ENCODE measurements around the gene BCL2L13. TPM values are rescaled to one million over a fixed set of nuclear protein-coding genes. Genes with fewer than 3 reads are reported as not detected.

BCL2L13 gene
- total RNA-seq, 1 experiment from 2014 or later, result 26.0 TPM

DNA sequence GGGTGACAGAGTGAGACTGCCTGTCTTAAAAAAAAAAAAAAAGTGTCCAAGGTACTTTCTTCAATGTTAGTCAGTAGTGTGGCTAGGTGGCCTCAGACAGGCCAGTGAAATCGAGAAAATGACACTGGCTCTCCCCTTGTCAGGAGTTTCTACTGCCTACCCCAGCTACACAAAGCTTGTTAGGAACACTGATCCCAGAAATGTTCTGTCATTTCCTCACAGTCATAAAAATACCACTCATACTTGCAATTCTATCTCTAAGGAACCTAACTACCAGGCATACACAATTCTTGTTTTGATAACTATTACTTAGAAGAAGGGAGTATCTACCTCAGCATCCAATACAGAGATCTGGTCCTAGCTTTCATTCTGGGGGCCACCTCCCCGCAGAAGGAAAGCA, 41.3 kb upstream of the BCL2L13 start:
- Histone ChIP-seq H3K27ac (ENCODE audit: insufficient read length, low read depth, low read length) (no peak overlapping the region), H3K23me2 (ENCODE audit: insufficient read length, low read depth, low read length, poor library complexity, severe bottlenecking) (no peaks in the 10 kb centered on the region), H3K9me3 (ENCODE audit: control insufficient read depth, low read depth, low read length) (no peaks in the 10 kb centered on the region), H3T11ph (ENCODE audit: low read length) (no peak overlapping the region), H4K20me1 (ENCODE audit: control insufficient read depth, insufficient read depth, insufficient read length) (no peaks in the 10 kb centered on the region), H2AFZ (ENCODE audit: low read length) (no peak overlapping the region), H4K91ac (ENCODE audit: insufficient read length, low read depth, low read length) (no peak overlapping the region), H2BK20ac (ENCODE audit: low read depth, low read length, poor library complexity, severe bottlenecking) (no peak overlapping the region), H2AK5ac (ENCODE audit: insufficient read length, low read length) (no peak overlapping the region), H3K27me3 (ENCODE audit: insufficient read depth, low read length) (no peaks in the 10 kb centered on the region), H3K14ac (ENCODE audit: insufficient read depth, low read length) (no peak overlapping the region), H3K18ac (ENCODE audit: insufficient read length, low read depth, low read length) (no peak overlapping the region), H3K79me1 (ENCODE audit: insufficient read depth, low read depth, low read length, poor library complexity, severe bottlenecking) (no peaks in the 10 kb centered on the region), H2BK12ac (ENCODE audit: insufficient read length, low read depth, low read length) (no peak overlapping the region), H3K79me2 (ENCODE audit: insufficient read depth, low read length) (no peaks in the 10 kb centered on the region), H3K4me2 (ENCODE audit: insufficient read depth, insufficient read length, low read length) (no peak overlapping the region), H3K4me1 (ENCODE audit: insufficient read depth, low read length) (no peaks in the 10 kb centered on the region), H4K5ac (ENCODE audit: insufficient read length, low read depth, low read length) (no peak overlapping the region), H3K56ac (ENCODE audit: insufficient read length, low read depth, low read length) (no peak overlapping the region), H4K8ac (replicated peaks; ENCODE audit: insufficient read length, low read depth, low read length) (no peak overlapping the region), H3K4ac (ENCODE audit: low read depth, low read length) (no peak overlapping the region), H3K23ac (ENCODE audit: insufficient read length, low read depth, low read length) (no peak overlapping the region), H2BK5ac (ENCODE audit: insufficient read length, low read length) (no peak overlapping the region), H2BK120ac (ENCODE audit: low read depth, low read length, poor library complexity, severe bottlenecking) (no peak overlapping the region), H2BK15ac (ENCODE audit: low read depth, low read length) (no peak overlapping the region), H3K9ac (ENCODE audit: extremely low read depth, insufficient read length, low read length) (no peak overlapping the region)
- Mint-ChIP-seq H3K27ac (no peak overlapping the region), H3K4me3 (no peak overlapping the region), H3K4me1 (no peaks in the 10 kb centered on the region), H3K9me3 (no peaks in the 10 kb centered on the region), H3K27me3 (ENCODE audit: low read depth) (no peaks in the 10 kb centered on the region), H3K36me3 (ENCODE audit: insufficient read depth in 1 of 3, low read depth in 3 of 3) (peaks cover 44 to 86% (median 84%) of the 10 kb centered on the region in 3 experiments)
- no peak for DNase-seq
- TF ChIP-seq, protein P1, sequence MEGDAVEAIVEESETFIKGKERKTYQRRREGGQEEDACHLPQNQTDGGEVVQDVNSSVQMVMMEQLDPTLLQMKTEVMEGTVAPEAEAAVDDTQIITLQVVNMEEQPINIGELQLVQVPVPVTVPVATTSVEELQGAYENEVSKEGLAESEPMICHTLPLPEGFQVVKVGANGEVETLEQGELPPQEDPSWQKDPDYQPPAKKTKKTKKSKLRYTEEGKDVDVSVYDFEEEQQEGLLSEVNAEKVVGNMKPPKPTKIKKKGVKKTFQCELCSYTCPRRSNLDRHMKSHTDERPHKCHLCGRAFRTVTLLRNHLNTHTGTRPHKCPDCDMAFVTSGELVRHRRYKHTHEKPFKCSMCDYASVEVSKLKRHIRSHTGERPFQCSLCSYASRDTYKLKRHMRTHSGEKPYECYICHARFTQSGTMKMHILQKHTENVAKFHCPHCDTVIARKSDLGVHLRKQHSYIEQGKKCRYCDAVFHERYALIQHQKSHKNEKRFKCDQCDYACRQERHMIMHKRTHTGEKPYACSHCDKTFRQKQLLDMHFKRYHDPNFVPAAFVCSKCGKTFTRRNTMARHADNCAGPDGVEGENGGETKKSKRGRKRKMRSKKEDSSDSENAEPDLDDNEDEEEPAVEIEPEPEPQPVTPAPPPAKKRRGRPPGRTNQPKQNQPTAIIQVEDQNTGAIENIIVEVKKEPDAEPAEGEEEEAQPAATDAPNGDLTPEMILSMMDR (conservative IDR thresholded peaks at IDR 0.05), result no peak
- no CpG with 5 or more reads among the region's 2 CpGs for WGBS (ENCODE audit: extremely low coverage, insufficient read length, low lambda C conversion rate)
